Astrocyte (in vitro differentiated cells and primary cell): Measurements from ENCODE around the gene TRPM8. TPM values are rescaled to one million over a fixed set of nuclear protein-coding genes. Genes with fewer than 3 reads are reported as not detected.

ENCODE experiments used
- DNase-seq: peaks from one replicate; pipeline ENCODE4 v3.0.0-alpha.2; 2010; ENCODE audit warnings: low read depth
- FAIRE-seq: peaks from 2 replicates; lab custom pipeline; 2011; peaks lifted over from hg19 to GRCh38; lab: Jason Lieb, UNC
- H2AFZ ChIP-seq: 2 replicates; pipeline ENCODE4 v1.6.0; 2012; ENCODE audit warnings: low read depth, low read length, inconsistent platforms
- H3K27ac ChIP-seq: 2 replicates; pipeline ENCODE4 v1.5.1; 2011; ENCODE audit warnings: low read depth, low read length, inconsistent platforms
- H3K27me3 ChIP-seq: 2 replicates; pipeline ENCODE4 v1.6.0; 2011; ENCODE audit warnings: low read length, inconsistent platforms; ENCODE audit not compliant: insufficient read depth
- H3K36me3 ChIP-seq: 2 replicates; pipeline ENCODE4 v1.5.1; 2011; ENCODE audit warnings: low read length, inconsistent platforms; ENCODE audit not compliant: insufficient read depth
- H3K4me1 ChIP-seq: 2 replicates; pipeline ENCODE4 v1.5.1; 2011; ENCODE audit warnings: low read length, inconsistent platforms; ENCODE audit not compliant: insufficient read depth
- H3K4me2 ChIP-seq: 2 replicates; pipeline ENCODE4 v1.6.0; 2012; ENCODE audit warnings: low read length, inconsistent platforms
- H3K4me3 ChIP-seq: 2 replicates; pipeline ENCODE4 v1.5.1; 2011; ENCODE audit warnings: low read depth, mild to moderate bottlenecking, low read length, inconsistent platforms; ENCODE audit not compliant: insufficient read depth
- H3K79me2 ChIP-seq: 2 replicates; pipeline ENCODE4 v1.6.0; 2012; ENCODE audit warnings: mild to moderate bottlenecking, low read length, inconsistent platforms; ENCODE audit not compliant: insufficient read depth
- H3K9ac ChIP-seq: 2 replicates; pipeline ENCODE4 v1.6.0; 2012; ENCODE audit warnings: mild to moderate bottlenecking, low read length, inconsistent platforms
- H3K9me3 ChIP-seq: 2 replicates; pipeline ENCODE4 v1.5.1; 2012; ENCODE audit warnings: low read depth, mild to moderate bottlenecking, low read length, inconsistent platforms; ENCODE audit not compliant: insufficient read depth
- H4K20me1 ChIP-seq: 2 replicates; pipeline ENCODE4 v1.6.0; 2012; ENCODE audit warnings: low read length, inconsistent platforms; ENCODE audit not compliant: insufficient read depth
- H3K27ac Mint-ChIP-seq: one replicate; pipeline ENCODE4 v1.8.0; 2021; ENCODE audit warnings: mild to moderate bottlenecking, mixed read lengths; ENCODE audit not compliant: unreplicated experiment
- H3K27me3 Mint-ChIP-seq: one replicate; pipeline ENCODE4 v1.8.0; 2021; ENCODE audit warnings: low read depth, mixed read lengths; ENCODE audit not compliant: unreplicated experiment
- H3K36me3 Mint-ChIP-seq: one replicate; pipeline ENCODE4 v1.8.0; 2021; ENCODE audit warnings: low read depth, mixed read lengths; ENCODE audit not compliant: unreplicated experiment
- H3K4me1 Mint-ChIP-seq: one replicate; pipeline ENCODE4 v1.8.0; 2021; ENCODE audit warnings: low read depth, mixed read lengths; ENCODE audit not compliant: unreplicated experiment
- H3K4me3 Mint-ChIP-seq: one replicate; pipeline ENCODE4 v1.8.0; 2021; ENCODE audit warnings: mild to moderate bottlenecking, moderate library complexity, mixed read lengths; ENCODE audit not compliant: unreplicated experiment
- H3K9me3 Mint-ChIP-seq: one replicate; pipeline ENCODE4 v1.8.0; 2021; ENCODE audit warnings: mild to moderate bottlenecking, mixed read lengths; ENCODE audit not compliant: unreplicated experiment
- CTCF ChIP-seq: IDR thresholded peaks from 2 replicates; pipeline ENCODE4 v1.5.1; 2011; ENCODE audit warnings: low read depth, mild to moderate bottlenecking, inconsistent platforms, low read length, moderate library complexity; ENCODE audit not compliant: insufficient read depth
- EZH2 ChIP-seq: IDR thresholded peaks from 2 replicates; pipeline ENCODE4 v1.6.1; 2012; ENCODE audit warnings: mild to moderate bottlenecking, low read length, inconsistent platforms; ENCODE audit not compliant: insufficient read depth
- total RNA-seq: library from RNA; stranded (reverse); gene quantifications from 2 replicates; pipeline ENCODE4 v1.2.1, GENCODE V29; 2021

The TRPM8 gene
- total RNA-seq, 1 donor from 2014 or later = 0.95 TPM

GRCh38 chr2:233925402-233925801 is 8.2 kb downstream of the TRPM8 start:
- H3K27ac Mint-ChIP-seq = no peak overlapping the region

DNA sequence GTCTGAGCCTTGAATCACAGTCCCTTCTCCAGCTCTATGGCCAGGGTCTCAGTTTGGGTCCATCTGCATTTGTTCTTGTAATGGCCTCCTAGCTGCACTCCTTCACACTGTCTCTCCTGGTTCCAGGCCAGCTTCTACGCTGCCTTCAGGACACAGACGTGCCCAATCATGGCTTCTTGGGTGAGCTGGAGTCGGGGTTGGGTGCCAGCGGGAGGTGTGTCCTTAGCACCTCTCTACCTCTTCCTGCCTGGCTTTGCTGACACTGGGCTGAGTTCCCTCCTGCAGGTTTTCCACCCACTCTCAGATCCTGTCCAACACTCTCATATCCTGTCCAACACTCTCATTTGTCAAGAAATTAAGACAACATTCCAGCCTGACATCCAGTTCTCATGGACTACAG is 9.6 kb downstream of the TRPM8 start:
- peak; percentile 20 for DNase-seq
- H4K20me1 ChIP-seq = no peaks in the 10 kb centered on the region
- peaks cover 3% of the 10 kb centered on the region for H3K9me3 Mint-ChIP-seq
- H3K4me2 ChIP-seq = no peak overlapping the region
- no peaks in the 10 kb centered on the region for H3K36me3 ChIP-seq
- H3K9me3 ChIP-seq = no peaks in the 10 kb centered on the region
- no peaks in the 10 kb centered on the region for H3K4me1 ChIP-seq
- TF ChIP-seq CTCF (no peak), EZH2 (no peak)
- no peak overlapping the region for H3K27ac Mint-ChIP-seq
- no peaks in the 10 kb centered on the region for H3K36me3 Mint-ChIP-seq
- peaks cover 18% of the 10 kb centered on the region for H3K27me3 ChIP-seq
- no peak overlapping the region for H3K27ac ChIP-seq
- peaks cover 19% of the 10 kb centered on the region for H3K27me3 Mint-ChIP-seq
- no peak overlapping the region for H3K4me3 ChIP-seq
- FAIRE-seq = no peak
- peaks cover 6% of the 10 kb centered on the region for H3K4me1 Mint-ChIP-seq
- H3K79me2 ChIP-seq = no peaks in the 10 kb centered on the region
- H3K9ac ChIP-seq = no peak overlapping the region
- no peak overlapping the region for H3K4me3 Mint-ChIP-seq
- H2AFZ ChIP-seq = no peak overlapping the region

More at GRCh38 chr2:233925402-233925801, 8.2 kb downstream of the TRPM8 start:
- Histone ChIP-seq H2AFZ (no peak overlapping the region), H3K27ac (no peak overlapping the region), H3K4me1 (no peaks in the 10 kb centered on the region), H3K9ac (no peak overlapping the region), H3K79me2 (no peaks in the 10 kb centered on the region), H3K27me3 (peaks cover 18% of the 10 kb centered on the region), H4K20me1 (no peaks in the 10 kb centered on the region), H3K4me3 (no peak overlapping the region), H3K36me3 (no peaks in the 10 kb centered on the region), H3K4me2 (no peak overlapping the region), H3K9me3 (no peaks in the 10 kb centered on the region)
- DNase-seq (no peak), FAIRE-seq (no peak)
- Mint-ChIP-seq H3K4me3 (no peak overlapping the region), H3K9me3 (peaks cover 3% of the 10 kb centered on the region), H3K27me3 (peaks cover 18% of the 10 kb centered on the region), H3K4me1 (peaks cover 6% of the 10 kb centered on the region), H3K36me3 (no peaks in the 10 kb centered on the region)
- TF ChIP-seq CTCF (no peak), EZH2 (no peak)

- Histone ChIP-seq H3K27ac (no peak overlapping the region), H2AFZ (no peak overlapping the region), H4K20me1 (no peaks in the 10 kb centered on the region), H3K79me2 (no peaks in the 10 kb centered on the region), H3K27me3 (peaks cover 22% of the 10 kb centered on the region), H3K9ac (no peak overlapping the region), H3K4me1 (no peaks in the 10 kb centered on the region), H3K4me2 (no peak overlapping the region), H3K9me3 (no peaks in the 10 kb centered on the region), H3K36me3 (no peaks in the 10 kb centered on the region), H3K4me3 (no peak overlapping the region)
- DNase-seq (no peak), FAIRE-seq (no peak)
- TF ChIP-seq EZH2 (no peak), CTCF (peak; percentile 73)
- Mint-ChIP-seq H3K27me3 (peaks cover 25% of the 10 kb centered on the region), H3K36me3 (no peaks in the 10 kb centered on the region), H3K4me3 (no peak overlapping the region), H3K4me1 (peaks cover 6% of the 10 kb centered on the region), H3K27ac (no peak overlapping the region), H3K9me3 (peaks cover 3% of the 10 kb centered on the region)
Measured at GRCh38 chr2:233928594-233929351, 11.6 kb downstream of the TRPM8 start.
